ENCODE data around the gene PPOX.

DNA sequence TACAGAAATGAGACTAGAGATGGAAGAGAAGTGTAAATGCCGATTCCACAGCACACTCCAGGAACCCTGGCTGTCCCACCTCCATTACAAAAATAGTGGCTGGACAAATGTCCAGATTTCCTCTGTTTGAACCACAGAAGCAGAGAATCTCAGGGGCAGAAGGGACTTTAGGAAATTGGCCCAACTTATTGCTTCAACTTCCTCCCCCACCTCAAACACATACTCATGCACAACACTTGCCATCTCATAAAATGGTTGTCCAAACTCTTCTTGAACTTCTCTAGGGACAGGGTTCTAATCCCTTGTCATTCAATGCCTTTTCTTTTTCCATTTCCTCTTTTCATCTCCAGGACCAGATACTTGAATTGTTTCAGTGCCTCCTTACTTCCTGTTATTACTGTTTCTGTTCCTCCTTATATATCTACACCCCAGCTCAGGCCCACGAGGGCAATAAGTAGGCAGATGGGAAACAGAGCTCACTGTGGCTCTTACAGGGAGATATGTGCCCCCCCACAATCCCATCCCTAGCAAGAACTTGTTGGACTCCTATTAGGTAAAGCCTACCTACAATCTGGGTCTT lies 19.6 kb downstream of the PPOX start:
- TF ChIP-seq, protein P1, sequence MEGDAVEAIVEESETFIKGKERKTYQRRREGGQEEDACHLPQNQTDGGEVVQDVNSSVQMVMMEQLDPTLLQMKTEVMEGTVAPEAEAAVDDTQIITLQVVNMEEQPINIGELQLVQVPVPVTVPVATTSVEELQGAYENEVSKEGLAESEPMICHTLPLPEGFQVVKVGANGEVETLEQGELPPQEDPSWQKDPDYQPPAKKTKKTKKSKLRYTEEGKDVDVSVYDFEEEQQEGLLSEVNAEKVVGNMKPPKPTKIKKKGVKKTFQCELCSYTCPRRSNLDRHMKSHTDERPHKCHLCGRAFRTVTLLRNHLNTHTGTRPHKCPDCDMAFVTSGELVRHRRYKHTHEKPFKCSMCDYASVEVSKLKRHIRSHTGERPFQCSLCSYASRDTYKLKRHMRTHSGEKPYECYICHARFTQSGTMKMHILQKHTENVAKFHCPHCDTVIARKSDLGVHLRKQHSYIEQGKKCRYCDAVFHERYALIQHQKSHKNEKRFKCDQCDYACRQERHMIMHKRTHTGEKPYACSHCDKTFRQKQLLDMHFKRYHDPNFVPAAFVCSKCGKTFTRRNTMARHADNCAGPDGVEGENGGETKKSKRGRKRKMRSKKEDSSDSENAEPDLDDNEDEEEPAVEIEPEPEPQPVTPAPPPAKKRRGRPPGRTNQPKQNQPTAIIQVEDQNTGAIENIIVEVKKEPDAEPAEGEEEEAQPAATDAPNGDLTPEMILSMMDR (IDR thresholded peaks at IDR 0.05; ENCODE audit: insufficient read depth, low read depth, low read length), result no peak
- no peak for TF ChIP-seq EZH2 (IDR thresholded peaks at IDR 0.05; ENCODE audit: insufficient read depth, low read length)

Measured in astrocyte (in vitro differentiated cells and primary cell).